Endodermal cell (in vitro differentiated cells): Measurements from ENCODE around the gene CLECL1. TPM values are rescaled to one million over a fixed set of nuclear protein-coding genes. Genes with fewer than 3 reads are reported as not detected.

Experiments
- DNase-seq: peaks from one replicate; pipeline ENCODE4 v3.0.0-alpha.2; 2017
- H3K27ac ChIP-seq: 2 replicates; pipeline ENCODE4 v1.5.1; 2013; ENCODE audit warnings: mild to moderate bottlenecking, low read depth, low read length, moderate library complexity
- H3K27me3 ChIP-seq: 2 replicates; pipeline ENCODE4 v1.6.1; 2013; ENCODE audit warnings: mild to moderate bottlenecking, low read length, moderate library complexity; ENCODE audit not compliant: insufficient read depth, control insufficient read depth, poor library complexity, severe bottlenecking
- H3K36me3 ChIP-seq: 2 replicates; pipeline ENCODE4 v1.7.0; 2013; ENCODE audit warnings: mild to moderate bottlenecking, low read length, moderate library complexity; ENCODE audit not compliant: control insufficient read depth, insufficient read depth
- H3K4me1 ChIP-seq: one replicate; pipeline ENCODE4 v1.7.0; 2013; ENCODE audit warnings: low read length; ENCODE audit not compliant: control insufficient read depth, insufficient read depth
- H3K4me3 ChIP-seq: 2 replicates; pipeline ENCODE4 v1.5.1; 2013; ENCODE audit warnings: mild to moderate bottlenecking, low read length, moderate library complexity
- H3K9ac ChIP-seq: 2 replicates; pipeline ENCODE4 v1.6.1; 2013; ENCODE audit warnings: mild to moderate bottlenecking, low read length, moderate library complexity; ENCODE audit not compliant: poor library complexity, severe bottlenecking; ENCODE audit errors: extremely low read depth
- H3K9me3 ChIP-seq: 2 replicates; pipeline ENCODE4 v1.6.1; 2013; ENCODE audit warnings: mild to moderate bottlenecking, low read length, moderate library complexity; ENCODE audit not compliant: control insufficient read depth
- H3K27ac Mint-ChIP-seq: 2 replicates; pipeline ENCODE4 v1.8.0; 2020; ENCODE audit warnings: mixed read lengths
- H3K27me3 Mint-ChIP-seq: 2 replicates; pipeline ENCODE4 v1.8.0; 2021; ENCODE audit warnings: mild to moderate bottlenecking, mixed read lengths; ENCODE audit not compliant: insufficient read depth
- H3K36me3 Mint-ChIP-seq: 2 replicates; pipeline ENCODE4 v1.8.0; 2020; ENCODE audit warnings: low read depth, mixed read lengths
- H3K4me1 Mint-ChIP-seq: 2 replicates; pipeline ENCODE4 v1.8.0; 2020; ENCODE audit warnings: mixed read lengths
- H3K4me3 Mint-ChIP-seq: 2 replicates; pipeline ENCODE4 v1.8.0; 2020; ENCODE audit warnings: mild to moderate bottlenecking, moderate library complexity, mixed read lengths
- H3K9me3 Mint-ChIP-seq: 2 replicates; pipeline ENCODE4 v1.8.0; 2020; ENCODE audit warnings: mild to moderate bottlenecking, mixed read lengths
- WGBS, 2 experiments: methylation state at CpG; one replicate each; pipeline versions ENCODE4 v1.1.5 to v1.1.7; 2013; ENCODE audit warnings: missing lambda C conversion rate in 2 of 2, mixed read lengths in 1 of 2; ENCODE audit not compliant: insufficient coverage in 1 of 2, insufficient read length in 1 of 2; 5-methylcytosine and 5-hydroxymethylcytosine counted together
- total RNA-seq, 2 donors: library from RNA; stranded (reverse); fragmentation: NEBNext Ultra II Directional in 1 of 2; extraction: Animal tissue kit (Norgen Biotek cat#: 25700) in 1 of 2; gene quantifications; 2 replicates in 1 of 2; 3 replicates in 1 of 2; pipeline ENCODE4 v1.2.1, GENCODE V29; 2021
- TF ChIP-seq, protein P1 (sequence below): fragments of 200-600 bp; sonication (generic); conservative IDR thresholded peaks from 2 replicates; pipeline ENCODE4 v1.5.0; 2021; ENCODE audit warnings: antibody characterized with exemption, mild to moderate bottlenecking

The CLECL1 gene
- total RNA-seq, 2 donors from 2014 or later, result not detected

DNA sequence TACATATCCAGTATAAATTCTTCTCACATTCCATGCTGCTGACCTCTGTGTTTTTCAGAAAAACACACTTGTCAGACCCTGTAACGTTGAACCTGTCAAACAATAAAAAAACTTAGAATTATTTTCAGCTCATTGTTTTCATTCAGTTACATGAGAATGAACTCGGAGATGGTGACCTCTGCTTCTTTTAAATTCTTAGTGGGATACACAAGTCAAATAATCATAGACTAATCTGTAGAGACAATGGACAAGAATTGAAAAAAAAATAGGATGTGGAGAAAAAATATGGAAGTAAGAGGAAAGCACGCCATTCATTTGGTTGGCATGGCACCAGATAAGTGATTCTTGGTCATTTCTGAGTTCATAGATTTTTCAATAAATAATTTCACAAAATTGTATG is 20.6 kb upstream of the CLECL1 start:
- TF ChIP-seq, protein P1, sequence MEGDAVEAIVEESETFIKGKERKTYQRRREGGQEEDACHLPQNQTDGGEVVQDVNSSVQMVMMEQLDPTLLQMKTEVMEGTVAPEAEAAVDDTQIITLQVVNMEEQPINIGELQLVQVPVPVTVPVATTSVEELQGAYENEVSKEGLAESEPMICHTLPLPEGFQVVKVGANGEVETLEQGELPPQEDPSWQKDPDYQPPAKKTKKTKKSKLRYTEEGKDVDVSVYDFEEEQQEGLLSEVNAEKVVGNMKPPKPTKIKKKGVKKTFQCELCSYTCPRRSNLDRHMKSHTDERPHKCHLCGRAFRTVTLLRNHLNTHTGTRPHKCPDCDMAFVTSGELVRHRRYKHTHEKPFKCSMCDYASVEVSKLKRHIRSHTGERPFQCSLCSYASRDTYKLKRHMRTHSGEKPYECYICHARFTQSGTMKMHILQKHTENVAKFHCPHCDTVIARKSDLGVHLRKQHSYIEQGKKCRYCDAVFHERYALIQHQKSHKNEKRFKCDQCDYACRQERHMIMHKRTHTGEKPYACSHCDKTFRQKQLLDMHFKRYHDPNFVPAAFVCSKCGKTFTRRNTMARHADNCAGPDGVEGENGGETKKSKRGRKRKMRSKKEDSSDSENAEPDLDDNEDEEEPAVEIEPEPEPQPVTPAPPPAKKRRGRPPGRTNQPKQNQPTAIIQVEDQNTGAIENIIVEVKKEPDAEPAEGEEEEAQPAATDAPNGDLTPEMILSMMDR, result no peak
- H3K9ac ChIP-seq, result no peak overlapping the region
- no peak overlapping the region for H3K4me3 Mint-ChIP-seq
- H3K27ac Mint-ChIP-seq, result no peak overlapping the region
- WGBS, 2 experiments, result 80 to 84% methylated on average over 1 to 3 of the region's 3 CpGs
- no peak for DNase-seq
- H3K27me3 ChIP-seq, result no peaks in the 10 kb centered on the region
- peaks cover 3% of the 10 kb centered on the region for H3K4me1 Mint-ChIP-seq
- H3K9me3 Mint-ChIP-seq, result no peaks in the 10 kb centered on the region
- H3K9me3 ChIP-seq, result no peaks in the 10 kb centered on the region
- no peak overlapping the region for H3K4me3 ChIP-seq
- no peaks in the 10 kb centered on the region for H3K36me3 Mint-ChIP-seq
- peaks cover 2% of the 10 kb centered on the region for H3K4me1 ChIP-seq
- no peak overlapping the region for H3K27ac ChIP-seq
- H3K36me3 ChIP-seq, result no peaks in the 10 kb centered on the region
- H3K27me3 Mint-ChIP-seq, result no peaks in the 10 kb centered on the region

DNA sequence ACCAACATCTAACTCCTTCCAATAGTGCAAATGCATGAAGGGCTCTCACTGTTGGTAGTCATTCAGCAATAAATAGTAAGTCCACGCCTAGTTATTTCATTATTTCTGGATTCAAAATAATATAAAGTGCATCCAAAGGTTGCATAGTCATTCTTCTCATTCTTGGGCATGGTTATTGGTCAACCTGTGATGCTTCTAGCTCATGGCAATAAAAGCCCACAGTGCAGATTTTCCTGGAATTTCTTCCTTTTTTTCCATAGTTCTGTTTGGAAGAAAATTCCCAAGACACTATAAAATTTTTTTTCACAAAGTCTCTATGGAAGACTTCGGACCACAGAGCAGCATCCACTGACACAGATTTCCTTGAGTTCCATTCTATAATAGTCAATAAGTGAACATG is 20.2 kb upstream of the CLECL1 start:
- no peaks in the 10 kb centered on the region for H3K9me3 ChIP-seq
- TF ChIP-seq, protein P1, result no peak
- H3K27me3 Mint-ChIP-seq, result no peaks in the 10 kb centered on the region
- no peaks in the 10 kb centered on the region for H3K36me3 Mint-ChIP-seq
- no peaks in the 10 kb centered on the region for H3K9me3 Mint-ChIP-seq
- H3K4me1 Mint-ChIP-seq, result peaks cover 3% of the 10 kb centered on the region
- no peak overlapping the region for H3K27ac Mint-ChIP-seq
- 88% methylated on average over 1 of the region's 2 CpGs; no CpG with 5 or more reads in 1 of the 2 experiments for WGBS, 2 experiments
- H3K36me3 ChIP-seq, result no peaks in the 10 kb centered on the region
- peaks cover 2% of the 10 kb centered on the region for H3K4me1 ChIP-seq
- no peak overlapping the region for H3K27ac ChIP-seq
- no peaks in the 10 kb centered on the region for H3K27me3 ChIP-seq
- no peak overlapping the region for H3K4me3 Mint-ChIP-seq
- no peak overlapping the region for H3K9ac ChIP-seq
- no peak overlapping the region for H3K4me3 ChIP-seq
- DNase-seq, result no peak

DNA sequence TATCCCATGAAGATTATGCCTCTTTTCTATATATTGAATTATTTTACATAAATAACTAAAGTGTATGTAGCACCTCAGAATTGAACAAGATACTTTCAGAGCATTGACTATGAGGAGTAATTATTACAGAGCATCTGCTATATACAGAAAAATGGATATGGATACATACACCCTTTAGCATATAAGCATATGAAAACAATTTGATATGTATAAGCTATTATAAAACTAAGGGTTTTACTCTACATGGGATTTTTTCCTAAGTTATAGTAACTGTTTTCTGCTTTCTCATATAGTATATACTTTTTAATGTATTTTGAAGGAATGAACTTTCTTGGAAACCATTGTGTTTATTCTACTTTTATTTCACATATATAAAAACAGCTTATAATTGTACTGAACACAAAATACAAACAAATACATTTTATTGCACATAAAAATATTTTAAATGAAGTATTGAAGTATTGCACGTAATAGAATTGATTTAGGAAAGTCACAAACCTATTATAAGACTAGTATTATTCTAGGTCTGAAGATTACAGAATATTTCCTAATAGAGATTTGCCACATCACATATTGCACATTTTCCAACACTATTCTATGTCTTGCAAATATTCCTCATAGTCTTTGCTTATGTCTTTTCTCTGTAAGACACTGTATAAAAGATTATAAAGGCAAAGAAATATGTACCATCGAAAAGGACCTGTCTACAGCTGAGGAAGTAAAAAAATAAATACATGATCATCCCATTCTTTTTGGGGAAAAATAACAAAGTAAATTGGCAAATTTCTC is 19.4 kb upstream of the CLECL1 start:
- H3K4me3 Mint-ChIP-seq, result no peak overlapping the region
- H3K27ac Mint-ChIP-seq, result no peak overlapping the region
- H3K4me3 ChIP-seq, result no peak overlapping the region
- no peak overlapping the region for H3K9ac ChIP-seq
- H3K36me3 Mint-ChIP-seq, result no peaks in the 10 kb centered on the region
- H3K4me1 ChIP-seq, result peaks cover 2% of the 10 kb centered on the region
- H3K27me3 Mint-ChIP-seq, result no peaks in the 10 kb centered on the region
- H3K4me1 Mint-ChIP-seq, result peaks cover 3% of the 10 kb centered on the region
- DNase-seq, result no peak
- no peaks in the 10 kb centered on the region for H3K9me3 Mint-ChIP-seq
- no peaks in the 10 kb centered on the region for H3K36me3 ChIP-seq
- TF ChIP-seq, protein P1, result no peak
- WGBS, 2 experiments, result 100% methylated on average over 1 of the region's 2 CpGs; no CpG with 5 or more reads in 1 of the 2 experiments
- no peaks in the 10 kb centered on the region for H3K9me3 ChIP-seq
- no peaks in the 10 kb centered on the region for H3K27me3 ChIP-seq
- no peak overlapping the region for H3K27ac ChIP-seq
